Measurements from ENCODE around the gene RGL4.

DNA sequence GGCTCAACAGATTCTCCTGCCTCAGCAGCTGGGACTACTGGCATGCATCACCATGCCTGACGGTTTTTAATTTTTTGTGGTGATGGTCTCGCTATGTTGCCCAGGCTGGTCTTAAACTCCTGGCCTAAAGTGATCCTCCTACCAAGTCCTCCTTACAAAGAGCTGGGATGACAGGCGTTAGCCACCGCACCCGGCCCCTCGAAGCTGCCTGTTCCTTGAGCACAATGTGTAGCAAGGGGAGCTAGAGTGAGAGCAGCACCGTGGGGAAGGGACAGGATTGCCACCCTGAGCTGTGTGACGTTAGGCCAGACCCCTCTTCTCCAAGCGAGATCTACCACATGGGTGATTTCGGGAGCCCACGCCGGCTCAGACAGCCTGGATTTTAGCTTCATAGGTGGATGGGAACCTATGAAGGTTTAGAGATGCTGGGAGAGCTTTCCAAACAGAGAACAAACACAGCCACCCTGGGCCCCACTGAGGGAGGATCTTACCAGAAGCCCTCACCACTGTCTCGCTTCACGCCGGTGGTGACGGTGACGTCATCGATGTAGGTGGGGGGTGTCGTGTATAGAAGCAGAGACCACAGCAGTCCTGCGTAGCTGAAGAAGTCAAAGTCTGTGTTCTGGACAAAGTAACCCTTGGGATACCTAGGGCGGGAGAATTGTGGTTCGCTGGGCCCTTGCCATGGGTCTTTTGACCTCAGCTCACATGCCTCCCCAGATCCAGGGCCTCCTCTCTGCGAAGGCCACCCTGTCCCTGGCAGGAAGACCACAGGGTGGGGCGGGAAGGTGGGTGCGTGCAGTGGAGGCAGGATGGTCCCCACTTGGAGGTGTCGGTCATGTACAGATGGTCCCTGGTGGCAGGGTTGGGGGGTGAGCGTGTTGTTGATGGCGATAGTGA, 23.1 kb downstream of the RGL4 start:
- TF ChIP-seq, protein P1, sequence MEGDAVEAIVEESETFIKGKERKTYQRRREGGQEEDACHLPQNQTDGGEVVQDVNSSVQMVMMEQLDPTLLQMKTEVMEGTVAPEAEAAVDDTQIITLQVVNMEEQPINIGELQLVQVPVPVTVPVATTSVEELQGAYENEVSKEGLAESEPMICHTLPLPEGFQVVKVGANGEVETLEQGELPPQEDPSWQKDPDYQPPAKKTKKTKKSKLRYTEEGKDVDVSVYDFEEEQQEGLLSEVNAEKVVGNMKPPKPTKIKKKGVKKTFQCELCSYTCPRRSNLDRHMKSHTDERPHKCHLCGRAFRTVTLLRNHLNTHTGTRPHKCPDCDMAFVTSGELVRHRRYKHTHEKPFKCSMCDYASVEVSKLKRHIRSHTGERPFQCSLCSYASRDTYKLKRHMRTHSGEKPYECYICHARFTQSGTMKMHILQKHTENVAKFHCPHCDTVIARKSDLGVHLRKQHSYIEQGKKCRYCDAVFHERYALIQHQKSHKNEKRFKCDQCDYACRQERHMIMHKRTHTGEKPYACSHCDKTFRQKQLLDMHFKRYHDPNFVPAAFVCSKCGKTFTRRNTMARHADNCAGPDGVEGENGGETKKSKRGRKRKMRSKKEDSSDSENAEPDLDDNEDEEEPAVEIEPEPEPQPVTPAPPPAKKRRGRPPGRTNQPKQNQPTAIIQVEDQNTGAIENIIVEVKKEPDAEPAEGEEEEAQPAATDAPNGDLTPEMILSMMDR (IDR thresholded peaks at IDR 0.05), result no peak
- TF ChIP-seq POLR2A (IDR thresholded peaks at IDR 0.05), result no peak
